Muscle layer of colon (tissue), 2 donors: ENCODE data around the gene TBC1D2.
"Not testable (repeated sequence)": the region's sequence is repeated elsewhere in the genome, so short reads cannot be mapped to it uniquely, and the experiment has no call there.

Experiments used
- H3K27ac ChIP-seq: one replicate; pipeline ENCODE4 v1.7.0; 2013; ENCODE audit warnings: low read depth, mild to moderate bottlenecking, low read length, moderate library complexity
- H3K27me3 ChIP-seq, 2 donors: one replicate each; pipeline ENCODE4 v1.7.0; 2013; ENCODE audit warnings: low read length in 2 of 2, mild to moderate bottlenecking in 2 of 2; ENCODE audit not compliant: insufficient read depth in 2 of 2, control insufficient read depth in 1 of 2
- H3K36me3 ChIP-seq: one replicate; pipeline ENCODE4 v1.7.0; 2013; ENCODE audit warnings: mild to moderate bottlenecking, low read length; ENCODE audit not compliant: insufficient read depth
- H3K4me1 ChIP-seq: one replicate; pipeline ENCODE4 v1.7.0; 2013; ENCODE audit warnings: mild to moderate bottlenecking, low read length; ENCODE audit not compliant: insufficient read depth
- H3K4me3 ChIP-seq, 2 donors: one replicate each; pipeline ENCODE4 v1.7.0; 2013; ENCODE audit warnings: low read length in 2 of 2, low read depth in 1 of 2, mild to moderate bottlenecking in 1 of 2, moderate library complexity in 1 of 2
- H3K9ac ChIP-seq: one replicate; pipeline ENCODE4 v1.7.0; 2013; ENCODE audit warnings: low read length
- H3K9me3 ChIP-seq: one replicate; pipeline ENCODE4 v1.7.0; 2013; ENCODE audit warnings: mild to moderate bottlenecking, low read length
- donor health status: abdominal sarcoma.
- donor health status: Adenocarcinoma of cecum.

The TBC1D2 gene

DNA sequence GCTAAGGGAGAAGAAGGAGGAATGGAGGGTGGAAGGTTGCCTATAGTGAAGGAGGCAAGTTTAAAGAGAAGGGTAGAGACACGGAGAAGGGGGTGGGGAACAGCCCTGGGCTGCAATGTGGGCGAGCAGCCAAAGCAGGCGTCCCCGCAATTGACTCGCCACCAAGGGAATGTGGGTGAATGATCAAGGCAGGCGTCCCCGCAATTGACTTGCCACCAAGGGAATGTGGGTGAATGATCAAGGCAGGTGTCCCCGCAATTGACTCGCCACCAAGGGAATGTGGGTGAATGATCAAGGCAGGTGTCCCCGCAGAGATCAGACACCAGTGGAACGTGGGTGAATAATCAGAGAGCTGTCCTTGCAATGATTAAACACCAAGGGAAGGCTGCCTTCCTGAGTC lies 14.8 kb upstream of the TBC1D2 start:
- not testable (repeated sequence) for H3K27ac ChIP-seq, H3K27me3 ChIP-seq, H3K4me1 ChIP-seq, H3K9ac ChIP-seq, H3K36me3 ChIP-seq, H3K4me3 ChIP-seq, H3K9me3 ChIP-seq

DNA sequence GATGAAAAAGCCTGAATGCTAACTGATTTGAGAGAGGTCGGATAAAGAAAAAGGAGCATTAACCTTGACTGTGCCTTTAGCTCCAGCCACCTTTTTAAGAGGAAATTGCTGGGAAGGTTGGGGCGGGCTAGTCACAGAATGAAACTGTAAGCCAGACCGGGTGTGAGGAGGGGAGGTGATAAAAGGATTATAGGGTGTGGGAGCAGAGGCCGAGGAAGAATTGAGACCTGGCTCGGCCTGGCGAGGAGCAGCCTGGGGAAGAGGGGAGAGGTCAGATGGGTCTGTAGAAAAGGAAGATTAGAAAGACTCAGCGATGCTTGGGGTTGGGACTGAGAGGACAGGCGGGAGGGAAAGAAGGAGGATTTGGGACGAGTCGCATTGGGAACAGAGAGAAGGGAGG lies 14.2 kb upstream of the TBC1D2 start:
- H3K27me3 ChIP-seq, H3K4me3 ChIP-seq, H3K27ac ChIP-seq, H3K9ac ChIP-seq, H3K9me3 ChIP-seq, H3K4me1 ChIP-seq, H3K36me3 ChIP-seq: not testable (repeated sequence)

DNA sequence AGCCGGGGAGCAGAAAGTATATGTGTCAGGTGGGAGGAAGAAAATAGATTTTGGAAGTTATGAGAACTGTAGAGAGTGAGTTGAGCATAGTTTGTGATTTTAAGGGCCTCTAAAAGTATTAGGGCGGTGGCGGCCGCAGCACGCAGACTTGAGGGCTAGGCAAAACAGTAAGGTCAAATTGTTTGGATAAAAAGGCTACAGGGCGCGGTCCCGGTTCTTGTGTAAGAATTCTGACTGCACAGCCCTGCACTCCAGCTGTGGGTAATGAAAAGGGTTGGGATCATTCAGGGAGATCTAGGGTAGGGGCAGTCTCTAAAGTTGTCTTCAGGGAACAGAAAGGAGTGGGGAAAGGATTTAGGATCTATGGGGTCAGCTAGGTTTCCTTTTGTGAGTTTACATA lies 12.1 kb upstream of the TBC1D2 start:
- not testable (repeated sequence) for H3K9ac ChIP-seq, H3K27ac ChIP-seq, H3K9me3 ChIP-seq, H3K4me1 ChIP-seq, H3K4me3 ChIP-seq, H3K36me3 ChIP-seq, H3K27me3 ChIP-seq

DNA sequence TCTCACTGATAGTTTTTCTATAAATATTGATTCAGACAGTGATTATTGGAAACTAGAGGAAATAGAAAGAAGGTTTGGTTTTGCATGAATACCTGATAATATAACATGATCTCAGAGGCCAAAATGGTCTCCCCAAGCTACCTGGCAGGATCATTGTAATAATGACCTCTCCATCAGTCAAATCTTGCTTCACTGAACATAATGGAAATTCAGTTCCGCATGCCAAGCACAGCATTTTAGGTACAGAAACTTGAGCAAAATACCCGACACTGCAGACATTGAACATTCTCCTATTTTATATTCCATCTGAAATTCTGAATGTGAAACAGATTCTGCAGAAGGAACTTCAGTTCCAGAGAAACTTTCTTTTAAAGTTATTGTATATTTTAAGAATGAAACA lies 9.1 kb upstream of the TBC1D2 start:
- Histone ChIP-seq H3K27ac (no peak overlapping the region), H3K27me3 (no peaks in the 10 kb centered on the region), H3K9me3 (no peaks in the 10 kb centered on the region), H3K4me1 (no peaks in the 10 kb centered on the region), H3K4me3 (no peak overlapping the region), H3K36me3 (no peaks in the 10 kb centered on the region), H3K9ac (no peak overlapping the region)

DNA sequence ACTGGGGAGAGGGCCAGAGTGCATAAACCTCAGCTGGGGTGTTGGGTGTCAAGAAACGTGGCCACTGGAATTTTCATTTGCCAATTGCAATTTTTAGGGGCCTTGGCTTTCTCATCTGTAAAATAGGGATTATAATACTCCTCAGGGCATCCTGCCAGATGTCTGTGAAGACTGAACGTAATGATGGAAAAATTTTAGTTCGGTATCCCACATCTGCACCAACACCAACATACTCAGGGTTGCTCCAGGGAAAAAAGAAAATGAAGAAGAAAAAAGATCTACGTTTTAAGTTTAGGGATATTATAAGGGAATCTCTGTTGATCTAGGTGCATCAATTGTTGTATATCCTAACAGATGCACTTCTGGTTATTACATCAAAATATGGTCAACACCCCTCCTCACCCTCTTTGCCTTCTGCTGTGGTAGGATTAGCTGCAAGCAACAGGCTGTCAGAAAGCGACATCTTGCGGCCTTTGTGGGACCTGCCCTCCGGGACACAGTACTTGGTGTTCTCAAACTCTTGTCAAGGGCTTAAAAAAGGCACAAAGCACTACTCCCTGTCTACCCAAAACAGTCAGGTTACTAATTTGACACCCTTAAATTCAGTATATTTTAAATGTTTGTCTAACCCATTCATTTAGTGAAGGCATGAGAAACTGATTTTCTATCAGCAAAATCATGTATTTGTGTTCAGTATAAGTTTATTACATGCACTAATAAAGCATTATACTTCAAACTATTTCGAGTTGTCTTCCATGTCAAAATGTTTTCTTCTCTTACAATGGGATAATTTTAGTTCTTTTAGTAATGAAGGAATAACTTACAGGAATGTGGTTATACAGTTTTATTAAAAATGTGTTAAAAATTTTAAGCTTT lies 8.3 kb upstream of the TBC1D2 start:
- Histone ChIP-seq H3K27ac (no peak overlapping the region), H3K4me1 (no peaks in the 10 kb centered on the region), H3K36me3 (no peaks in the 10 kb centered on the region), H3K9ac (no peak overlapping the region), H3K4me3 (no peak overlapping the region), H3K27me3 (no peaks in the 10 kb centered on the region), H3K9me3 (no peaks in the 10 kb centered on the region)

DNA sequence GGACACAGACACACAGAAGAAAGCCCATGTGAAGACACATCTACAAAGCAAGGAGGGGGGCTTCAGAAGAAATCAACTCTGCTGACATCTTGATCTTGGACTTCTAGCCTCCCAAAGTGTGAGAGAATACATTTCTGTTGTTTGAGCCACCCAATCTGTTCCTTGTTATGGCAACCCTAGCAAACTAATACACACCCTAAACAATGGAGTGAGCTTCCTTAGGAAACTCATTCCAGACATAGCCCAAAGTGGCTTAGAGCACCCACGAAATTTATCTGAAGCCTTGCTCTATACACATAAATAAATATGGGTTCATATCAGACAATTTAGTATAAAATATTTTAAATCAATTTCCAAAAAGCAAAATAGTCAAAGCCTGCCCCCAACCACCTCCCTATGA lies 7.6 kb upstream of the TBC1D2 start:
- H3K4me3 ChIP-seq, result no peak overlapping the region
- H3K4me1 ChIP-seq, result no peaks in the 10 kb centered on the region
- no peak overlapping the region for H3K9ac ChIP-seq
- H3K27ac ChIP-seq, result no peak overlapping the region
- no peaks in the 10 kb centered on the region for H3K36me3 ChIP-seq
- H3K27me3 ChIP-seq, result no peaks in the 10 kb centered on the region
- H3K9me3 ChIP-seq, result no peaks in the 10 kb centered on the region

DNA sequence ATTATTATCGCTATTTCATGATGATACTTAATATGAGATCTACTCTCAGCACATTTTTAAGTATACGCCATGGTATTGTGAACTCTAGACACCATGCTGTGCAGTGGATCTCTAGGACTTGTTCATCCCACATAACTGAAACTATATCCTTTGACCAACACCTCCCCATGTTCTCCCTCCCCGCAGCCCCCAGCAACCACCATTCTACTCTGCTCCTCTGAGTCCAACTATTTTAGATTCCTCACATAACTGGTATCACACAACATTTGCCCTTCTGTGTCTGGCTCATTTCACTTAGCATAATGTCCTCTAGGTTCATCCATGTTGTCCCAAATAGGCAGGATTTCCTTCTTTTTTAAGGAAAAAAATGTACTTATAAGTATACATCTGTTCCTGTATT lies 6.6 kb upstream of the TBC1D2 start:
- no peaks in the 10 kb centered on the region for H3K36me3 ChIP-seq
- no peaks in the 10 kb centered on the region for H3K4me1 ChIP-seq
- H3K4me3 ChIP-seq, result no peak overlapping the region
- no peak overlapping the region for H3K27ac ChIP-seq
- no peaks in the 10 kb centered on the region for H3K27me3 ChIP-seq
- no peak overlapping the region for H3K9ac ChIP-seq
- no peaks in the 10 kb centered on the region for H3K9me3 ChIP-seq

DNA sequence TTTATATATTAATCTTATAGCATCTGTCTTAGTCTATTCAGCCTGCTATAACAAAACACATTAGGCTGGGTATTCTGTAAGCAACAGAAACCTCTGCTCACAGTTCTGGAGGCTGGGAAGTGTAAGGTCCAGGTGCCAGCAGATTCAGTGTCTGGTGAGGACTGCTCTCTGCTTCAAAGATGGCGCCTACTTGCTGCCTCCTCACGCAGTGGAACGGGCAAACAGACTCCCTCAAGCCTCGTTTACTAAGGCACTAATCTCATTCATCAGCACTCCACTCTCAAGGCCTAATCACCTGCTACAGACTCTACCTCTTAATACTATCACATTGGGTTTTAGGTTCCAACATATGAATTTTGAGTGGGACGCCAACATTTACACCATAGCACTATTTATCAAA lies 5.2 kb upstream of the TBC1D2 start:
- peaks cover 5% of the 10 kb centered on the region for H3K4me1 ChIP-seq
- no peak overlapping the region for H3K9ac ChIP-seq
- H3K4me3 ChIP-seq, result no peak overlapping the region

DNA sequence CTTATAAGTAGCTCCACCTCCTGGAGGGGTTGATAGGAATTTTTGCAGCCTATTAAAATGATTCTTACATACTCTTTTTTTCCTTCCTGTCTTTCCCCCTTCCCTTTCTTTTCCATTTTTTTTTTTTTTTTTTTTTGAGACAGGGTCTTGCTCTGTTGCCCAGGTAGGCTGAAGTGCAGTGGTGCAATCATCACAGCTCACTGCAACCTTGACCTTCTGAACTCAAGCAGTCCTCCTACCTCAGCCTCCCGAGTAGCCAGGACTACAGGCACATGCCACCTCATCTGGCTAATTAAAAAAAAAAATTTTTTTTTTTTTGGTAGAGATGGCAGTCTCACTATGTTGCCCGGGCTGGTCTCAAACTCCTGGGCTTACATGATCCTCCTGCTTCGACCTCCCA lies 4.3 kb upstream of the TBC1D2 start:
- no peaks in the 10 kb centered on the region for H3K9me3 ChIP-seq
- no peaks in the 10 kb centered on the region for H3K27me3 ChIP-seq
- H3K4me3 ChIP-seq, result no peak overlapping the region
- no peak overlapping the region for H3K9ac ChIP-seq
- H3K27ac ChIP-seq, result no peak overlapping the region
- H3K36me3 ChIP-seq, result no peaks in the 10 kb centered on the region
- peaks cover 8% of the 10 kb centered on the region for H3K4me1 ChIP-seq

More for the DNA sequence above, 5.2 kb upstream of the TBC1D2 start:
- Histone ChIP-seq H3K9me3 (no peaks in the 10 kb centered on the region), H3K27me3 (no peaks in the 10 kb centered on the region), H3K27ac (no peak overlapping the region), H3K36me3 (no peaks in the 10 kb centered on the region)

DNA sequence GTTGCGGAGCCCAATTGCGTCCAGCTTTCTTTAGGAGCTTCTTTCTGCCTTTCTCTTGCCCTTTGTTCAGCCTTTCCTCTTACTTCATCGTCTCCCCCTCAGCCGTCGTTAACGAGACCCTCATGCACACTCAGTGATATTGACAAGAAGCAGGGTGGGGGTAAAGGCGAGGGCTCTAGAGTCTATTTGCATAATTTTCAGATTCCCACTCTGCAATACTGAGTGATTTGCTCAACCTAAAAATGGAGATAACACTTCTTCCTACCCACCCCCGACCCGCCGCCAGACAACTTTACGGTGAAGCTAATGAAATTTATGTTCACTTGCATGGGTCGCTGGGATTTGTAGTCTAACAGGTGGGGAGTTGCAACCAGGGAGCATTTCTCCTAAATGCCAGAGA lies 1.3 kb upstream of the TBC1D2 start:
- H3K36me3 ChIP-seq, result peaks cover 3% of the 10 kb centered on the region
- H3K4me3 ChIP-seq, result peak overlapping the region; percentile 81 to 93
- no peaks in the 10 kb centered on the region for H3K9me3 ChIP-seq
- no peaks in the 10 kb centered on the region for H3K27me3 ChIP-seq
- peak overlapping the region; percentile 58 for H3K9ac ChIP-seq
- peak overlapping the region; percentile 97 for H3K27ac ChIP-seq
- H3K4me1 ChIP-seq, result peaks cover 16% of the 10 kb centered on the region

DNA sequence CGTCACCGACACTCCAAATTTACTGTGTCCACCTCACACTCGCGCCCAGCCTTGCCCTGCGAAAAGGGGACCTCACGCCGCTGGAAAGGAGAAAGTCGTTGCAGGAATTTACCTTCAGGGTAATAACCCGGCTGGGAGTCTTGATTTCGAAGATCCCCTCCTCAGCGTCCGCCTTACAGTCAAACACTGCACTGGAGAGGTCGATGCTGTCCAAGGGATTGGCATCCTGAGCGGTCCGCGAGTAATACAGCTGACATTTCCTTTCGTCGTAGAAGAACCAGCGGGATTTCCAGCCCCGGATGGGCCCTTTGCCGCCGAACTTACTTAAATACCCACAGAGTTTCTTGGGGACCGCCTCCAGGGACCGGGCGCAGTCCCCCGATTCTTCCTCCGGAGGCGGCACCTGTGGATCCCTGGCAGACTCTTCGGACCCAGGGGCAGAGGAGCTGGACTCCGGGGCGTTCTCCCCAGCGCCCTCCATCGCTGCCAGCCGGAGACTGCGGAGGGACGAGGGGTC lies 330 bp downstream of the TBC1D2 start:
- H3K9me3 ChIP-seq, result no peaks in the 10 kb centered on the region
- no peaks in the 10 kb centered on the region for H3K27me3 ChIP-seq
- H3K4me3 ChIP-seq, result peak overlapping the region; percentile 81 to 93
- H3K9ac ChIP-seq, result peak overlapping the region; percentile 75
- peaks cover 3% of the 10 kb centered on the region for H3K36me3 ChIP-seq
- H3K4me1 ChIP-seq, result peaks cover 16% of the 10 kb centered on the region
- peak overlapping the region; percentile 97 for H3K27ac ChIP-seq
